Activated CD4-positive, alpha-beta T cell treated with anti-CD3 and anti-CD28 coated beads for 4 hours (primary cell): ENCODE data around the gene AUTS2.

ENCODE experiments used
- DNase-seq, 2 donors: peaks; one replicate each; pipeline ENCODE4 v3.0.0-alpha.2; 2020

AUTS2 gene

DNA sequence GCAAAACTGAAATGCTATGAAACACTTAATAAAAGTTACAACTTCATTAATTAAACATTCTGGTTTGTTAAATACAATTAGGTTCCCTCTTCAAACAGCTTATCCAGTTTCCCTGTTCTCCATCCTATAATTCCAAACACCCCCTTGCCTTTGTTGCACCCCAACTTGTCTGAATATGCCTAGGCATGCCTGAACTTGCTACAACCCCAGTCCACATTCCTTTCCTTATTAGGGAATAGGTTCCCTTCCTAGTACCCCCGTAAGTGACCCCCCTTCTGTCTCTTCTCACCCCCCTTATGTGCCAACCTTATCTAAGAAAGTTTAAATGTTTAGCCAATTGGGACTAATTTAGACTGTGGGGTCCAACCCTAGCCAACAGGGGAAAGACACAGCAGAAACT, 1238.0 kb downstream of the AUTS2 start:
- no peak for DNase-seq

DNA sequence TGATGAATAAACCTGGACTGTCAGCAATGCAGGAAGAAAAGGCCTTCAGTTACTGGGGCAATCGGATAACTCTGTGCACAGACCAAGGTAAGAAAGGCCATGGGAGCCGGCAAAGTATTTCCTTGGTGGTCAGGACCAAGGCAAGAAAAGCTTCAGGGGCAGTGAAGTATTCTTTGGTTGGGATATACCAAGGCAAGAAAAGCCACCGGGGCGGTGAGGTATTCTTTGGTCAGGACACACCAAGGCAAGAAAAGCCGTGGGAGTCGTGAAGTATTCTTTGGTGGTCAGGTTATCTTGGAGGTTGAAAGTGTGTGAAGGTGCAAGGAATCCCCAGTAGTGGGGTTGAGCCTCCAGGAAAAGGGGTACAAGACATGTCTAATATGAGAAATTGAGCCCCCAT, 1238.7 kb downstream of the AUTS2 start:
- DNase-seq: no peak

DNA sequence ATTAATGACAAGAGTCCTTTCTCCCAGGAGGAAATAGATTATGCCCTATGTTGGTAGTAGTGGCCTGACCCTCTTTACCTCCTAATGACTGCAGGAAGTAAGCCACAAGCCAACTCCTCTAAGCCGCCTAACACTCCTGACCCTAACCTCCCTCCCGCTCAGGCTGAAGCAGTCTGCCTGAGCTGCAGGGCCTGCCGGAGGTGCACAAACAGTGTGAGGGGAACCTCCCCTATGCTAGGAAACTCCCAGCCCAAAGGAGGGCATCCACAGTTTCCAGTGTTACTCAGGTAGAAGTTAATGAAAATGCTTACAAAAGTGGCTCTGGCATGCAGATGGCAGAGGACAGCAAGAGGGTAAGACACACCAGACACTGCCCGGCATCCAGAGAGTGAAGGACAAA, 1239.3 kb downstream of the AUTS2 start:
- no peak for DNase-seq

DNA sequence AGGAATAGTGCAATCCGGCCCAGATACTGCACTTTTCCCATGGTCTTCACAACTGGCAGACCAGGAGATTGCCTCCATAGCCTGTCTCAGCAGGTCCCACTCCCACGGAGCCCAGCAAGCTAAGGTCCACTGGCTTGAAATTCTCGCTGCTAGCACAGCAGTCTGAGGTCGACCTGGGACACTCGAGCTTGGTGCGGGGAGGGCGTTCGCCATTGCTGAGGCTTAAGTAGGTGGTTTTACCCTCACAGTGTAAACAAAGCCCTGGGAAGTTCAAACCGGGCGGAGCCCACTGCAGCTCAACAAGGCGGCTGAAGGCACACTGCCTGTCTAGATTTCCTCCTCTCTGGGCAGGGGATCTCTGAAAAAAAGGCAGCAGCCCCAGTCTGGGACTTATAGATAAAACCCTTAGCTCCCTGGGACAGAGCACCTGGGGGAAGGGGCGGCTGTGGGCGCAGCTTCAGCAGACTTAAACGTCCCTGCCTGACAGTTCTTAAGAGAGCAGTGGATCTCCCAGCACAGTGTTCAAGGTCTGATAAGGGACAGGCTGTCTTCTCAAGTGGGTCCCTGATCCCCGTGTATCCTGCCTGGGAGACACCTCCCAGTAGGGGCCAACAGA, 1240.1 kb downstream of the AUTS2 start:
- no peak for DNase-seq
